Mucosa of descending colon (tissue), 3 donors: ENCODE results near the gene GSTM5. TPM values are rescaled to one million over a fixed set of nuclear protein-coding genes. Genes with fewer than 3 reads are reported as not detected.

Experiments
- ATAC-seq: fragments of 200-7000 bp; cut with Tn5 transposase; one replicate; pipeline ENCODE4 v1.9.1; 2020; ENCODE audit warnings: mild to moderate bottlenecking, moderate library complexity
- DNase-seq, 3 donors: peaks; one replicate each; pipeline ENCODE4 v3.0.0-alpha.2; 2020
- H3K36me3 ChIP-seq: fragments of 200-600 bp; one replicate; pipeline ENCODE4 v1.8.0; 2021; ENCODE audit warnings: low read depth, mild to moderate bottlenecking
- H3K4me1 ChIP-seq: fragments of 200-600 bp; one replicate; pipeline ENCODE4 v1.8.0; 2021; ENCODE audit warnings: low read depth, mild to moderate bottlenecking
- H3K4me3 ChIP-seq: fragments of 200-600 bp; one replicate; pipeline ENCODE4 v1.8.0; 2021; ENCODE audit warnings: mild to moderate bottlenecking
- H3K9me3 ChIP-seq: fragments of 200-600 bp; one replicate; pipeline ENCODE4 v1.8.0; 2021; ENCODE audit warnings: mild to moderate bottlenecking
- CTCF ChIP-seq: fragments of 200-600 bp; IDR thresholded peaks from one replicate; pipeline ENCODE4 v1.8.0; 2022; ENCODE audit warnings: antibody characterized with exemption, mild to moderate bottlenecking
- intact Hi-C, 2 donors: fragments of 100-400 bp; cut with DNase I in 1 of 2; cut with micrococcal nuclease in 1 of 2; formaldehyde crosslinking; loops; one replicate each; pipeline versions ENCODE4 v1.11.0 to v1.11.1; 2022; cut with DNase I, micrococcal nuclease
- total RNA-seq, 3 donors: library from RNA; stranded (reverse); fragmentation: NEBNext Ultra II Directional in 2 of 3; extraction: Animal tissue kit (Norgen Biotek cat#: 25700) in 2 of 3; gene quantifications; one replicate each; pipeline versions ENCODE4 v1.2.1 to v1.2.4, GENCODE V29; 2021 to 2023
- donor health status: DM: no; HTN: no; CAD: no; lungs with moderate emphysema.
- donor health status: DM: no; HTN: no; CAD: no.
- donor health status: DM: no; HTN: yes; CAD: no.

Gene GSTM5
- total RNA-seq, 3 donors from 2014 or later: 2.5 to 6.1 (median 4.8) TPM

- intact Hi-C loops: no loop called here
These were observed 2.8 kb downstream of the GSTM5 start for GRCh38 chr1:109714661-109715372.

GRCh38 chr1:109716121-109716520 lies 4.1 kb downstream of the GSTM5 start:
- no peak overlapping the region for H3K4me3 ChIP-seq
- intact Hi-C loops: no loop called here
- peaks cover 4% of the 10 kb centered on the region for H3K4me1 ChIP-seq
- no peak for TF ChIP-seq CTCF
- no peaks in the 10 kb centered on the region for H3K9me3 ChIP-seq
- no peak for DNase-seq
- H3K36me3 ChIP-seq: no peaks in the 10 kb centered on the region
- ATAC-seq: no peak

More at GRCh38 chr1:109714661-109715372, 2.8 kb downstream of the GSTM5 start:
- H3K36me3 ChIP-seq: no peaks in the 10 kb centered on the region
- no peak overlapping the region for H3K4me3 ChIP-seq
- H3K9me3 ChIP-seq: no peaks in the 10 kb centered on the region
- DNase-seq (no peak), ATAC-seq (no peak)
- H3K4me1 ChIP-seq: peaks cover 4% of the 10 kb centered on the region
- no peak for TF ChIP-seq CTCF

- no peak for ATAC-seq
- DNase-seq: no peak
- H3K9me3 ChIP-seq: no peaks in the 10 kb centered on the region
- no peak overlapping the region for H3K4me3 ChIP-seq
- H3K36me3 ChIP-seq: no peaks in the 10 kb centered on the region
- peaks cover 4% of the 10 kb centered on the region for H3K4me1 ChIP-seq
- no peak for TF ChIP-seq CTCF
- intact Hi-C loops: no loop called here
These were observed 4.6 kb downstream of the GSTM5 start for GRCh38 chr1:109716570-109717090.

- no peaks in the 10 kb centered on the region for H3K9me3 ChIP-seq
- H3K36me3 ChIP-seq: no peaks in the 10 kb centered on the region
- H3K4me3 ChIP-seq: no peak overlapping the region
- intact Hi-C loops: no loop called here
- peaks cover 4% of the 10 kb centered on the region for H3K4me1 ChIP-seq
- no peak for DNase-seq
- TF ChIP-seq CTCF: no peak
- ATAC-seq: no peak
These were observed 5.7 kb downstream of the GSTM5 start for GRCh38 chr1:109717729-109718128.

GRCh38 chr1:109718495-109718894 lies 6.4 kb downstream of the GSTM5 start:
- ATAC-seq: peak; percentile 82
- no peaks in the 10 kb centered on the region for H3K9me3 ChIP-seq
- H3K4me3 ChIP-seq: no peak overlapping the region
- no peaks in the 10 kb centered on the region for H3K36me3 ChIP-seq
- peak in 1 of 3 donors; percentile 55 for DNase-seq
- H3K4me1 ChIP-seq: peaks cover 4% of the 10 kb centered on the region
- intact Hi-C loops: no loop called here
- TF ChIP-seq CTCF: no peak
